ENCODE data around the gene AIG1. TPM values are rescaled to one million over a fixed set of nuclear protein-coding genes. Genes with fewer than 3 reads are reported as not detected.

AIG1 gene
- polyA plus RNA-seq, 4 donors, result 92.2 to 114 (median 102) TPM

Other genes with a start within 250 kb of the AIG1 start
- gene HIVEP2, start 115.7 kb upstream of the AIG1 start, polyA plus RNA-seq (ENCODE audit: insufficient read length in 4 of 4), result 10 to 100 TPM; 11.6 to 13.8 (median 12.4) TPM